ENCODE data around the gene NAA38.

Gene NAA38

GRCh38 chr17:7854851-7855659, 2.3 kb downstream of the NAA38 start, which contains the start of gene TMEM88:
TMEM88 (plus strand) TSS chr17:7855066; CDS start chr17:7855075, 9 bp downstream.
- DNase-seq (ENCODE audit: low read depth) = peak; percentile 16
- peak within 1 kb of the TSS; percentile 72 for H3K4me3 ChIP-seq (ENCODE audit: low read depth, low read length)
- TF ChIP-seq CTCF (conservative IDR thresholded peaks at IDR 0.05; ENCODE audit: low read depth, low read length) = no peak

- no peak for DNase-seq (ENCODE audit: low read depth)
- TF ChIP-seq CTCF (conservative IDR thresholded peaks at IDR 0.05; ENCODE audit: low read depth, low read length) = no peak
- H3K4me3 ChIP-seq (ENCODE audit: low read depth, low read length) = no peak overlapping the region
Observed at GRCh38 chr17:7854078-7854777, 3.1 kb downstream of the NAA38 start.

- H3K4me3 ChIP-seq (ENCODE audit: low read depth, low read length) = no peak overlapping the region
- DNase-seq (ENCODE audit: low read depth) = no peak
- TF ChIP-seq CTCF (conservative IDR thresholded peaks at IDR 0.05; ENCODE audit: low read depth, low read length) = no peak
Observed at GRCh38 chr17:7853691-7854038, 3.7 kb downstream of the NAA38 start.

GRCh38 chr17:7852919-7853690, 4.3 kb downstream of the NAA38 start:
- no peak for DNase-seq (ENCODE audit: low read depth)
- H3K4me3 ChIP-seq (ENCODE audit: low read depth, low read length) = no peak overlapping the region
- TF ChIP-seq CTCF (conservative IDR thresholded peaks at IDR 0.05; ENCODE audit: low read depth, low read length) = no peak

- DNase-seq (ENCODE audit: low read depth) = no peak
- H3K4me3 ChIP-seq (ENCODE audit: low read depth, low read length) = no peak overlapping the region
- no peak for TF ChIP-seq CTCF (conservative IDR thresholded peaks at IDR 0.05; ENCODE audit: low read depth, low read length)
Observed at GRCh38 chr17:7852262-7852670, 5.1 kb downstream of the NAA38 start.

GRCh38 chr17:7851438-7852261, 5.7 kb downstream of the NAA38 start:
- TF ChIP-seq CTCF (conservative IDR thresholded peaks at IDR 0.05; ENCODE audit: low read depth, low read length) = peak; percentile 90

More at GRCh38 chr17:7851438-7852261, 5.7 kb downstream of the NAA38 start:
- peak overlapping the region; percentile 18 for H3K4me3 ChIP-seq (ENCODE audit: low read depth, low read length)
- DNase-seq (ENCODE audit: low read depth) = peak; percentile 91

Measured in choroid plexus epithelial cell (primary cell).